Heart left ventricle (tissue), 16 donors: ENCODE data around the gene MAML2. TPM values are rescaled to one million over a fixed set of nuclear protein-coding genes. Genes with fewer than 3 reads are reported as not detected.

ENCODE experiments used
- ATAC-seq, 4 donors: fragments of 200-7000 bp; cut with Tn5 transposase; one replicate each; pipeline ENCODE4 v1.9.1; 2020 to 2022; ENCODE audit warnings: moderate library complexity in 4 of 4, mild to moderate bottlenecking in 3 of 4, moderate number of reproducible peaks in 1 of 4
- DNase-seq, 5 donors: peaks; one replicate each; pipeline ENCODE4 v3.0.0-alpha.2; 2020
- H3K27ac ChIP-seq, 12 donors: fragments of 200-600 bp; sonication (generic) in 4 of 12; one replicate each; pipeline versions ENCODE4 v1.5.0 to v1.8.0; 2016 to 2022; ENCODE audit warnings: mild to moderate bottlenecking in 2 of 12
- H3K27me3 ChIP-seq, 9 donors: fragments of 200-600 bp; sonication (generic) in 2 of 9; one replicate each; pipeline versions ENCODE4 v1.5.1 to v1.8.0; 2016 to 2022; ENCODE audit warnings: mild to moderate bottlenecking in 3 of 9
- H3K36me3 ChIP-seq, 9 donors: fragments of 200-600 bp; sonication (generic) in 2 of 9; one replicate each; pipeline versions ENCODE4 v1.5.0 to v1.8.0; 2018 to 2022; ENCODE audit warnings: mild to moderate bottlenecking in 2 of 9
- H3K4me1 ChIP-seq, 12 donors: fragments of 200-600 bp; sonication (generic) in 4 of 12; one replicate each; pipeline versions ENCODE4 v1.5.0 to v1.8.0; 2016 to 2022; ENCODE audit warnings: mild to moderate bottlenecking in 3 of 12
- H3K4me3 ChIP-seq, 12 donors: fragments of 200-600 bp; sonication (generic) in 4 of 12; one replicate each; pipeline versions ENCODE4 v1.5.0 to v1.8.0; 2017 to 2022; ENCODE audit warnings: mild to moderate bottlenecking in 9 of 12, moderate library complexity in 4 of 12
- H3K9me3 ChIP-seq, 12 donors: fragments of 200-600 bp; sonication (generic) in 4 of 12; one replicate each; pipeline versions ENCODE4 v1.5.0 to v1.8.0; 2016 to 2022; ENCODE audit warnings: mild to moderate bottlenecking in 1 of 12
- CTCF ChIP-seq, 12 donors: fragments of 200-600 bp; sonication (generic) in 4 of 12; IDR thresholded peaks; one replicate each; pipeline versions ENCODE4 v1.5.0 to v1.8.0; 2018 to 2022; ENCODE audit warnings: antibody characterized with exemption in 12 of 12, mild to moderate bottlenecking in 5 of 12
- POLR2A ChIP-seq, 2 donors: fragments of 450-650 bp; IDR thresholded peaks; one replicate each; pipeline ENCODE4 v1.6.1; 2017; ENCODE audit warnings: antibody characterized with exemption in 2 of 2, mild to moderate bottlenecking in 2 of 2, moderate library complexity in 2 of 2
- WGBS, 4 donors: extraction: QIAGEN DNeasy Blood & Tissue Kit in 2 of 4; methylation state at CpG; one replicate each; pipeline versions ENCODE4 v1.1.5 to v1.1.7; 2013 to 2018; 5-methylcytosine and 5-hydroxymethylcytosine counted together
- intact Hi-C, 10 donors: fragments of 100-400 bp; cut with DNase I; formaldehyde crosslinking; loops; one replicate each; pipeline versions ENCODE4 v1.11.1 to v1.14.2; 2022
- polyA plus RNA-seq, 2 donors: library from polyadenylated mRNA; stranded (reverse); fragments of 200-250 nt; gene quantifications; one replicate each; pipeline ENCODE4 v1.2.3, GENCODE V29; 2013
- total RNA-seq, 9 donors: library from RNA; depleted of rRNA in 2 of 9; stranded (reverse); fragments of >200 nt in 2 of 9; fragmentation: NEBNext Ultra II Directional in 3 of 9; extraction: Animal tissue kit (Norgen Biotek cat#: 25700) in 3 of 9; gene quantifications; one replicate each; pipeline versions ENCODE4 v1.1.0 to v1.2.4, GENCODE V29; 2016 to 2023
- donor health status: ischemic (EF 13 %, LVEDD 7.1; RV severe dilation, severe dysfunction).
- donor health status: healthy with polysubstance abuse.
- donor health status: DM: no; HTN: yes; CAD: no.
- donor health status: DM: no; HTN: no; CAD: no.
- donor health status: ischemic (EF 25% LVEDD 6.9; RV normal size, moderate dysfunction).
- donor health status: ischemic (EF 25% LVEDD 5.7; RV mildly dilated, moderate dysfunction).
- donor health status: healthy.
- donor health status: DM: yes; HTN: yes; CAD: no.
- donor health status: ischemic (EF 35%, LVEDD 5.7; RV mildly dilated, moderate dysfunction).
- donor health status: nonischemic (EF 11% LVEDD 7.7; RV severe dilation, severe dysfunction).
- donor health status: DM: yes; HTN: yes; CAD: no.
- donor health status: PGD.
- donor health status: ischemic (EF 29% LVEDD 5.4; RV normal size, mild dysfunction).
- donor health status: nonischemic (EF 23%, LVEDD 6.1; RV moderate dilation, normal function).

Gene MAML2
- total and polyA plus RNA-seq, 11 donors: 1.3 to 10.8 (median 4.8) TPM

DNA sequence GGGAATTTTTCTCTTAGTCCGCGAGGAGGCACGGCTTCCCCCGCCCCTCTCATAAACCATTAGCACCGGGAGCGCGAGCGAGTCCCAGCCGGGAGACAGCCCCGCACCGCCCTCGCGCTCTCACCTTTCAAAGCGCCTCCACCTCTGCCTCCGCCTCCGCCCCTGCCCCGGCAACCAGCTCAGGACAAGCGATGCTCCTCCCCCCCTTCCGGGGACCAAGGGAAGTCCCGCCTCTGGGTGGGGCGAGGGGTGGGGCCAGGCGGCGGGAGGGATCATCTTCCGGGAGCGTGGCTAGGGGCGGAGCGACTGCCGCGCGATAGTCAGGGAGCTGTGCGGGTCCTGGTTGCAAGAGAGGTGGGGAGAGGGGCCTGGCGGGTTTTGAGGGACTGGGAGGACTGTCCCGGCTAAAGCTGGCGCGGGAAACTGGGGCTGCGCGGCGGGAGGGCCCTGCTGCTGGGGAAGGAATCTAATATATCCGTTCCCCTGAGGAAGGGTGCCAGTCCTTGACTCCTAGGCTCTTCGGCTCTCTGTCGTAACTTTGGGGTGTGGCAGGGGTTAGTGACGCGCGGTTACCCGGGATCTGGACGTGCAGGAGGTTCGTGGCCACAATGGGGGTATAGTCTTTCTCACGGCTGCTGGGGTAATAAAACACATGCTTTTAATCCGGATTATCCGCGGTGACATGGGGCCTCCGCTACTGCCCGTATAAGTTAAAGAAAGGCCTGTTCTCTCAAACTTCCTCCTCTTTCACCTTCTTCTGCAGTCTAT lies 46.9 kb upstream of the MAML2 start, which contains the start of the genes CCDC82 and JRKL:
TSS of gene CCDC82 (minus strand) at position 193 of the 768 bp plus-strand sequence. CDS start 5,165 bp downstream, outside the sequence.
TSS of gene JRKL (plus strand) at position 294 of the 768 bp plus-strand sequence. CDS start 637 bp downstream, outside the sequence.
- Histone ChIP-seq H3K27me3 (no peaks in the 10 kb centered on the region), H3K4me3 (peak within 1 kb of the TSS; percentile 71 to 94 (median 84)), H3K9me3 (no peaks in the 10 kb centered on the region), H3K36me3 (peaks cover 0 to 20% (median 0%) of the 10 kb centered on the region in 9 donors), H3K4me1 (peaks cover 0 to 32% (median 20%) of the 10 kb centered on the region in 12 donors), H3K27ac (peak within 1 kb of the TSS; percentile 54 to 92 (median 87))
- intact Hi-C loops: loop anchor here in 8 of 10 donors (2.0 to 10.0 kb wide), 5 partner anchors 333 to 599 kb away; partner anchors contain the start of gene CEP57 (in 1 of the 8)
- DNase-seq (peak; percentile 96 to 98 (median 97)), ATAC-seq (peak; percentile 99 to 100 (median 100))
- peak; percentile 5 to 83 for TF ChIP-seq POLR2A (IDR thresholded peaks at IDR 0.05)
- peak in 1 of 12 donors; percentile 3 for TF ChIP-seq CTCF (IDR thresholded peaks at IDR 0.05)
- 0 to 1% (median 0%) methylated on average over 20 to 53 of the region's 53 CpGs for WGBS, 4 donors

DNA sequence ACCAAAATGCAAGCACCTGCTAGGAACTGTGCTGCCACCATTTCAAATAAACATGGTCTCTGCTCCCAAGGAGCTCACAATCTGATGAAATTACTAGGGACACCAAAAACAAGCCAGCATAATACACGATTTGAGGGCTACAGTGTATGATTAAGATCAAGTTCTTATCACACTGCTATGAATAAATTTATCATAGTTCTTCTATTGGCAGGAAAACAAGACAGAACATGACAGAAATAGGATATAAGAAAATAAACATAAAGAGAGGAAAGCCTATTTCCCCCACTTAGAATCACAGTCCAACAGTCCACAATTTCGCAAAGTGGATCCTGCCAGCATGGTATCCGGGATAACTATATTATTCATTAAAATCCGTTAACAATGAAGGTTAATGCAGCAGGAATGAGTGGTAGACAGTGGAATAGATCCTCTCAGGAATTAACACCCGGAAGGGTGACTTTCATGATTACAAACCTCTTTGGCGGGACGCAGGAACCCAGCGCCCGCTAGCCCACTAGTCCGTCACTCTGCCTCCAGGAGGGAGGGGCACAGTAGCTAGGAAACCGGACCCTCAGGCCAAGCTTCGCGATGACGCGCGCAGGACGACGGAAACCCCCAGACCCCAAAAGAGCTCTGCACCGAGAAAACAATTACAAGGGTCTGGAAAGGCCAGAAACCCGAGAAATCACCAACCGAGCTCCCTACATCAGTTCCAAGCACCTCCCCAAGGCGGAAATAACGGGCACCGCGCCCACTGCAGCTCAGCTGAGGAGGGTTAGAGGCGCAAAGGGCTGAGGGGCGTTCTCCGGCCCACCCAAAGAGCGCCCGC lies 46.1 kb upstream of the MAML2 start:
- Histone ChIP-seq H3K36me3 (peaks cover 0 to 27% (median 5%) of the 10 kb centered on the region in 9 donors), H3K9me3 (no peaks in the 10 kb centered on the region), H3K4me3 (peak overlapping the region; percentile 71 to 94 (median 84)), H3K27ac (peak overlapping the region; percentile 54 to 92 (median 87)), H3K4me1 (peaks cover 0 to 32% (median 20%) of the 10 kb centered on the region in 12 donors), H3K27me3 (no peaks in the 10 kb centered on the region)
- no peak for DNase-seq
- ATAC-seq: peak; percentile 25 to 54 (median 38)
- 0 to 1% (median 1%) methylated on average over 21 to 30 of the region's 30 CpGs for WGBS, 4 donors
- TF ChIP-seq POLR2A (IDR thresholded peaks at IDR 0.05) (no peak), CTCF (IDR thresholded peaks at IDR 0.05) (no peak)
- intact Hi-C loops: loop anchor here in 2 of 10 donors (2.0 to 5.0 kb wide), 3 partner anchors 332 to 598 kb away; partner anchors contain the start of gene CEP57 (in 1 of the 2)

GRCh38 chr11:96385187-96385586 lies 42.2 kb upstream of the MAML2 start:
- Histone ChIP-seq H3K9me3 (no peaks in the 10 kb centered on the region), H3K27ac (no peak overlapping the region), H3K4me3 (no peak overlapping the region), H3K36me3 (peaks cover 0 to 67% (median 33%) of the 10 kb centered on the region in 9 donors), H3K4me1 (peaks cover 0 to 20% (median 12%) of the 10 kb centered on the region in 12 donors), H3K27me3 (no peaks in the 10 kb centered on the region)
- DNase-seq (no peak), ATAC-seq (no peak)
- WGBS, 4 donors: 85 to 92% (median 89%) methylated on average over 2 of the region's 2 CpGs
- TF ChIP-seq CTCF (IDR thresholded peaks at IDR 0.05): no peak
- intact Hi-C loops: loop anchor here in 1 of 10 donors (5.0 kb wide), 1 partner anchor 328 kb away; no protein-coding TSS in a partner anchor
